Ovary (tissue), 9 donors: ENCODE results near the gene ANK3. TPM values are rescaled to one million over a fixed set of nuclear protein-coding genes. Genes with fewer than 3 reads are reported as not detected.

ENCODE experiments used
- DNase-seq, 5 donors: peaks; one replicate each; pipeline ENCODE4 v3.0.0-alpha.2; 2019 to 2020
- H3K27ac ChIP-seq, 2 donors: fragments of 200-600 bp; one replicate each; pipeline versions ENCODE4 v1.5.1 to v1.8.0; 2019 to 2022
- H3K27me3 ChIP-seq: fragments of 200-600 bp; one replicate; pipeline ENCODE4 v1.8.0; 2022
- H3K36me3 ChIP-seq: fragments of 200-600 bp; sonication (generic); one replicate; pipeline ENCODE4 v1.5.1; 2019
- H3K4me1 ChIP-seq: one replicate; pipeline ENCODE4 v1.8.1; 2013; ENCODE audit warnings: mild to moderate bottlenecking, moderate library complexity; ENCODE audit not compliant: insufficient read depth
- H3K4me3 ChIP-seq: fragments of 200-600 bp; sonication (generic); one replicate; pipeline ENCODE4 v1.5.1; 2017
- H3K9me3 ChIP-seq, 2 donors: fragments of 200-600 bp in 1 of 2; sonication (generic) in 1 of 2; one replicate each; pipeline versions ENCODE4 v1.5.1 to v1.8.1; 2013 to 2019; ENCODE audit warnings: mild to moderate bottlenecking in 1 of 2, moderate library complexity in 1 of 2
- EP300 ChIP-seq: sonication (generic); formaldehyde crosslinking; IDR thresholded peaks from one replicate; pipeline ENCODE4 v1.6.1; 2017; ENCODE audit warnings: antibody characterized with exemption
- POLR2A ChIP-seq: fragments of 450-650 bp; IDR thresholded peaks from one replicate; pipeline ENCODE4 v1.6.1; 2017; ENCODE audit warnings: antibody characterized with exemption, mild to moderate bottlenecking, moderate library complexity
- WGBS, 3 donors: extraction: QIAGEN DNeasy Blood & Tissue Kit in 1 of 3; methylation state at CpG; one replicate each; pipeline versions ENCODE4 v1.1.5 to v1.1.7; 2013 to 2017; 5-methylcytosine and 5-hydroxymethylcytosine counted together
- intact Hi-C, 4 donors: fragments of 100-400 bp; cut with DNase I; formaldehyde crosslinking; loops; one replicate each; pipeline versions ENCODE4 v1.11.0 to v1.15.1; 2022 to 2023
- polyA plus RNA-seq, 2 donors: library from polyadenylated mRNA; stranded (reverse); fragments of 200-250 nt in 1 of 2; fragments of 350-450 nt in 1 of 2; fragmentation: Illumina TruSeq in 1 of 2; extraction: RNeasy Lipid Tissue Mini Kit (QIAGEN cat#74804) in 1 of 2; gene quantifications; one replicate each; pipeline ENCODE4 v1.2.3, GENCODE V29; 2013 to 2014
- total RNA-seq, 7 donors: library from RNA; depleted of rRNA in 2 of 7; stranded (reverse); fragments of >200 nt in 2 of 7; fragmentation: NEBNext Ultra II Directional in 3 of 7; extraction: Animal tissue kit (Norgen Biotek cat#: 25700) in 3 of 7; gene quantifications; one replicate each; pipeline versions ENCODE4 v1.1.0 to v1.2.4, GENCODE V29; 2016 to 2023
- TF ChIP-seq, protein P1 (sequence below), 3 donors: fragments of 450-650 bp in 2 of 3; fragments of 200-600 bp in 1 of 3; IDR thresholded peaks; one replicate each; pipeline versions ENCODE4 v1.5.1 to v1.8.0; 2016 to 2022; ENCODE audit warnings: antibody characterized with exemption in 3 of 3, mild to moderate bottlenecking in 1 of 3
- donor health status: DM: no; HTN: no; CAD: no; lungs with moderate emphysema.
- donor health status: DM: no; HTN: no; CAD: no.
- donor health status: Bipolar disorder and iron deficiency.
- donor health status: DM: yes; HTN: yes; CAD: no.
- donor health status: DM: no; HTN: no; CAD: no.
- donor health status: DM: yes; HTN: yes; CAD: no.

The ANK3 gene
- total and polyA plus RNA-seq, 9 donors: 11.4 to 74.1 (median 28.3) TPM

GRCh38 chr10:60122190-60122589, 267.5 kb downstream of the ANK3 start:
- Histone ChIP-seq H3K9me3 (no peaks in the 10 kb centered on the region), H3K4me3 (no peak overlapping the region), H3K36me3 (no peaks in the 10 kb centered on the region), H3K27ac (no peak overlapping the region), H3K27me3 (no peaks in the 10 kb centered on the region), H3K4me1 (no peaks in the 10 kb centered on the region)
- DNase-seq: no peak
- TF ChIP-seq EP300: no peak
- 76 to 86% (median 79%) methylated on average over 2 of the region's 2 CpGs for WGBS, 3 donors
- intact Hi-C loops: no loop called here

GRCh38 chr10:60114765-60115586, 274.7 kb downstream of the ANK3 start:
- DNase-seq: no peak
- H3K9me3 ChIP-seq: no peaks in the 10 kb centered on the region
- intact Hi-C loops: no loop called here
- no peak overlapping the region for H3K4me3 ChIP-seq
- no peaks in the 10 kb centered on the region for H3K4me1 ChIP-seq
- no peaks in the 10 kb centered on the region for H3K36me3 ChIP-seq
- H3K27ac ChIP-seq: no peak overlapping the region
- no peaks in the 10 kb centered on the region for H3K27me3 ChIP-seq
- TF ChIP-seq EP300 (no peak), POLR2A (no peak)
- TF ChIP-seq, protein P1, sequence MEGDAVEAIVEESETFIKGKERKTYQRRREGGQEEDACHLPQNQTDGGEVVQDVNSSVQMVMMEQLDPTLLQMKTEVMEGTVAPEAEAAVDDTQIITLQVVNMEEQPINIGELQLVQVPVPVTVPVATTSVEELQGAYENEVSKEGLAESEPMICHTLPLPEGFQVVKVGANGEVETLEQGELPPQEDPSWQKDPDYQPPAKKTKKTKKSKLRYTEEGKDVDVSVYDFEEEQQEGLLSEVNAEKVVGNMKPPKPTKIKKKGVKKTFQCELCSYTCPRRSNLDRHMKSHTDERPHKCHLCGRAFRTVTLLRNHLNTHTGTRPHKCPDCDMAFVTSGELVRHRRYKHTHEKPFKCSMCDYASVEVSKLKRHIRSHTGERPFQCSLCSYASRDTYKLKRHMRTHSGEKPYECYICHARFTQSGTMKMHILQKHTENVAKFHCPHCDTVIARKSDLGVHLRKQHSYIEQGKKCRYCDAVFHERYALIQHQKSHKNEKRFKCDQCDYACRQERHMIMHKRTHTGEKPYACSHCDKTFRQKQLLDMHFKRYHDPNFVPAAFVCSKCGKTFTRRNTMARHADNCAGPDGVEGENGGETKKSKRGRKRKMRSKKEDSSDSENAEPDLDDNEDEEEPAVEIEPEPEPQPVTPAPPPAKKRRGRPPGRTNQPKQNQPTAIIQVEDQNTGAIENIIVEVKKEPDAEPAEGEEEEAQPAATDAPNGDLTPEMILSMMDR (IDR thresholded peaks at IDR 0.05): no peak
- WGBS, 3 donors: 51 to 70% (median 67%) methylated on average over 6 of the region's 6 CpGs

- Histone ChIP-seq H3K4me1 (no peaks in the 10 kb centered on the region), H3K27ac (no peak overlapping the region), H3K9me3 (no peaks in the 10 kb centered on the region), H3K36me3 (no peaks in the 10 kb centered on the region), H3K4me3 (no peak overlapping the region), H3K27me3 (no peaks in the 10 kb centered on the region)
- 77 to 94% (median 91%) methylated on average over 6 of the region's 6 CpGs for WGBS, 3 donors
- DNase-seq: no peak
- intact Hi-C loops: no loop called here
- TF ChIP-seq EP300 (no peak), POLR2A (no peak)
- TF ChIP-seq, protein P1 (IDR thresholded peaks at IDR 0.05): no peak
Observed at GRCh38 chr10:60110739-60111138, 278.9 kb downstream of the ANK3 start.

GRCh38 chr10:60107308-60107976, 282.2 kb downstream of the ANK3 start:
- 88 to 94% (median 89%) methylated on average over 5 of the region's 5 CpGs for WGBS, 3 donors
- DNase-seq: no peak
- Histone ChIP-seq H3K27ac (no peak overlapping the region), H3K36me3 (no peaks in the 10 kb centered on the region), H3K27me3 (no peaks in the 10 kb centered on the region), H3K4me3 (no peak overlapping the region), H3K4me1 (no peaks in the 10 kb centered on the region), H3K9me3 (no peaks in the 10 kb centered on the region)
- intact Hi-C loops: loop anchor here in 1 of 4 donors (10.0 kb wide), 1 partner anchor 537 kb away; no protein-coding TSS in a partner anchor
- TF ChIP-seq EP300 (no peak), POLR2A (no peak)
- TF ChIP-seq, protein P1 (IDR thresholded peaks at IDR 0.05): no peak

DNA sequence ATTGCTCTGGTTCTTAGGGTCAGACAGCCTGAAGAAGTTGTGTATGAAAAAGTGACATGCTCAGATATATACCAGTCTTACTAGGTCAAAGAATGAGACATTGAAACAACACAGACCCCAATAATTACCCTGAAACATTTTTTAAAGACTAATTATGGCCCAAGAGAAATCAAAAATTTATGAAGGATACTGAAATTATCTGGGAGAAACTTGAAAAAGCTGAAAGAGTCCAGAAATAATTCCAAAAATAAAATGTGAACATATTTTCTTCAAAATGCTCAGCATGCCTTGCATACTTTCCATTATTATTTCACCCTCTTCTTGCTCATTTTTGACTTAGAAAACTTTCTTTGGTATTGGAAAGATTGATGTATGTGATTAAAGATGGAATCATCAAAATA, 284.4 kb downstream of the ANK3 start:
- Histone ChIP-seq H3K27ac (no peak overlapping the region), H3K9me3 (no peaks in the 10 kb centered on the region), H3K27me3 (no peaks in the 10 kb centered on the region), H3K4me1 (no peaks in the 10 kb centered on the region), H3K36me3 (no peaks in the 10 kb centered on the region), H3K4me3 (no peak overlapping the region)
- DNase-seq: no peak
- intact Hi-C loops: loop anchor here in 1 of 4 donors (10.0 kb wide), 1 partner anchor 540 kb away; no protein-coding TSS in a partner anchor
- TF ChIP-seq POLR2A (no peak), EP300 (no peak)
- TF ChIP-seq, protein P1 (IDR thresholded peaks at IDR 0.05): no peak
